H9 (cell line): ENCODE results near the gene PRX. TPM values are rescaled to one million over a fixed set of nuclear protein-coding genes. Genes with fewer than 3 reads are reported as not detected.

Experiments used
- DNase-seq: peaks from one replicate; pipeline ENCODE4 v3.0.0-alpha.2; 2017
- H2AFZ ChIP-seq: one replicate; pipeline ENCODE4 v1.6.1; 2013; ENCODE audit warnings: mild to moderate bottlenecking, low read length, control low read depth, moderate library complexity
- H2AK5ac ChIP-seq: 2 replicates; pipeline ENCODE4 v1.6.1; 2013; ENCODE audit warnings: low read length, control low read depth, mixed read lengths; ENCODE audit not compliant: insufficient read length
- H2BK120ac ChIP-seq: one replicate; pipeline ENCODE4 v1.6.1; 2013; ENCODE audit warnings: low read depth, mild to moderate bottlenecking, low read length, control low read depth, inconsistent platforms; ENCODE audit not compliant: poor library complexity, severe bottlenecking
- H2BK12ac ChIP-seq: 2 replicates; pipeline ENCODE4 v1.6.1; 2013; ENCODE audit warnings: low read length, control low read depth, mixed read lengths, low read depth; ENCODE audit not compliant: insufficient read length
- H2BK15ac ChIP-seq: 2 replicates; pipeline ENCODE4 v1.6.1; 2013; ENCODE audit warnings: low read depth, low read length, control low read depth
- H2BK20ac ChIP-seq: one replicate; pipeline ENCODE4 v1.6.1; 2013; ENCODE audit warnings: low read depth, mild to moderate bottlenecking, low read length, control low read depth, inconsistent platforms; ENCODE audit not compliant: poor library complexity, severe bottlenecking
- H2BK5ac ChIP-seq: 2 replicates; pipeline ENCODE4 v1.6.1; 2013; ENCODE audit warnings: low read length, control low read depth, mixed read lengths; ENCODE audit not compliant: insufficient read length
- H3K14ac ChIP-seq: 2 replicates; pipeline ENCODE4 v1.6.1; 2013; ENCODE audit warnings: low read length, control low read depth; ENCODE audit not compliant: insufficient read depth
- H3K18ac ChIP-seq: 2 replicates; pipeline ENCODE4 v1.6.1; 2013; ENCODE audit warnings: low read depth, mild to moderate bottlenecking, mixed read lengths, low read length, control low read depth; ENCODE audit not compliant: insufficient read length
- H3K23ac ChIP-seq: 2 replicates; pipeline ENCODE4 v1.6.1; 2013; ENCODE audit warnings: low read length, control low read depth, mixed read lengths, low read depth; ENCODE audit not compliant: insufficient read length
- H3K23me2 ChIP-seq: 2 replicates; pipeline ENCODE4 v1.6.1; 2013; ENCODE audit warnings: low read depth, mild to moderate bottlenecking, mixed read lengths, low read length, control low read depth; ENCODE audit not compliant: insufficient read length, poor library complexity, severe bottlenecking
- H3K27ac ChIP-seq: 2 replicates; pipeline ENCODE4 v1.5.1; 2013; ENCODE audit warnings: low read length, control low read depth, mixed read lengths, low read depth; ENCODE audit not compliant: insufficient read length
- H3K27me3 ChIP-seq: 2 replicates; pipeline ENCODE4 v1.6.1; 2013; ENCODE audit warnings: low read length, control low read depth, inconsistent platforms; ENCODE audit not compliant: insufficient read depth
- H3K4ac ChIP-seq: 2 replicates; pipeline ENCODE4 v1.6.1; 2013; ENCODE audit warnings: low read depth, mild to moderate bottlenecking, control low read depth, inconsistent platforms, low read length, moderate library complexity
- H3K4me1 ChIP-seq: 2 replicates; pipeline ENCODE4 v1.6.1; 2013; ENCODE audit warnings: low read length, control low read depth, inconsistent platforms; ENCODE audit not compliant: insufficient read depth
- H3K4me2 ChIP-seq: 2 replicates; pipeline ENCODE4 v1.6.1; 2013; ENCODE audit warnings: low read length, control low read depth, mixed read lengths; ENCODE audit not compliant: insufficient read length, insufficient read depth
- H3K56ac ChIP-seq: 2 replicates; pipeline ENCODE4 v1.6.1; 2013; ENCODE audit warnings: low read depth, mild to moderate bottlenecking, mixed read lengths, low read length, control low read depth; ENCODE audit not compliant: insufficient read length
- H3K79me1 ChIP-seq: 2 replicates; pipeline ENCODE4 v1.6.1; 2013; ENCODE audit warnings: low read depth, mild to moderate bottlenecking, moderate library complexity, low read length, control low read depth, inconsistent platforms; ENCODE audit not compliant: insufficient read depth, poor library complexity, severe bottlenecking
- H3K79me2 ChIP-seq: 2 replicates; pipeline ENCODE4 v1.6.1; 2013; ENCODE audit warnings: low read length, control low read depth, inconsistent platforms; ENCODE audit not compliant: insufficient read depth
- H3K9ac ChIP-seq: 2 replicates; pipeline ENCODE4 v1.6.1; 2013; ENCODE audit warnings: low read length, control low read depth, mixed read lengths; ENCODE audit not compliant: insufficient read length; ENCODE audit errors: extremely low read depth
- H3K9me3 ChIP-seq: one replicate; pipeline ENCODE4 v1.6.1; 2013; ENCODE audit warnings: low read depth, low read length, inconsistent platforms; ENCODE audit not compliant: control insufficient read depth
- H3T11ph ChIP-seq: one replicate; pipeline ENCODE4 v1.6.1; 2013; ENCODE audit warnings: mild to moderate bottlenecking, low read length, control low read depth, inconsistent platforms
- H4K20me1 ChIP-seq: one replicate; pipeline ENCODE4 v1.6.1; 2013; ENCODE audit not compliant: control insufficient read depth, insufficient read length, insufficient read depth
- H4K5ac ChIP-seq: 2 replicates; pipeline ENCODE4 v1.6.1; 2013; ENCODE audit warnings: low read depth, mild to moderate bottlenecking, mixed read lengths, low read length, control low read depth; ENCODE audit not compliant: insufficient read length
- H4K8ac ChIP-seq: replicated peaks from 2 replicates; pipeline ENCODE4 v1.6.1; 2013; ENCODE audit warnings: low read length, control low read depth, mixed read lengths, low read depth; ENCODE audit not compliant: insufficient read length
- H4K91ac ChIP-seq: 2 replicates; pipeline ENCODE4 v1.6.1; 2013; ENCODE audit warnings: low read depth, mild to moderate bottlenecking, moderate library complexity, mixed read lengths, low read length, control low read depth; ENCODE audit not compliant: insufficient read length
- H3K27ac Mint-ChIP-seq, 3 experiments: 2 replicates in 2 of 3; 3 replicates in 1 of 3; pipeline ENCODE4 v1.8.0; 2020 to 2021; ENCODE audit warnings: mixed read lengths in 3 of 3, mild to moderate bottlenecking in 1 of 3, moderate library complexity in 1 of 3
- H3K27me3 Mint-ChIP-seq: 2 replicates; pipeline ENCODE4 v1.8.0; 2021; ENCODE audit warnings: low read depth, mild to moderate bottlenecking, moderate library complexity, mixed read lengths
- H3K36me3 Mint-ChIP-seq, 3 experiments: 2 replicates in 2 of 3; 3 replicates in 1 of 3; pipeline ENCODE4 v1.8.0; 2020 to 2021; ENCODE audit warnings: low read depth in 3 of 3, mixed read lengths in 3 of 3; ENCODE audit not compliant: insufficient read depth in 1 of 3
- H3K4me1 Mint-ChIP-seq, 2 experiments: 2 replicates each; pipeline ENCODE4 v1.8.0; 2020; ENCODE audit warnings: mixed read lengths in 2 of 2
- H3K4me3 Mint-ChIP-seq, 2 experiments: 2 replicates in 1 of 2; 3 replicates in 1 of 2; pipeline ENCODE4 v1.8.0; 2020 to 2021; ENCODE audit warnings: mild to moderate bottlenecking in 2 of 2, mixed read lengths in 2 of 2, moderate library complexity in 1 of 2
- H3K9me3 Mint-ChIP-seq, 2 experiments: 2 replicates in 1 of 2; 3 replicates in 1 of 2; pipeline ENCODE4 v1.8.0; 2020; ENCODE audit warnings: mild to moderate bottlenecking in 2 of 2, mixed read lengths in 2 of 2, moderate library complexity in 1 of 2
- CTCF ChIP-seq: fragments of 200-600 bp; sonication (generic); conservative IDR thresholded peaks from 3 replicates; pipeline ENCODE4 v1.8.0; 2021; ENCODE audit warnings: antibody characterized with exemption, mild to moderate bottlenecking
- WGBS: extraction: QIAGEN DNeasy Blood & Tissue Kit; methylation state at CpG from one replicate; pipeline ENCODE4 v1.1.7; 2013; ENCODE audit warnings: missing lambda C conversion rate, low lambda C conversion rate, mixed read lengths; ENCODE audit not compliant: insufficient read length; ENCODE audit errors: extremely low coverage; 5-methylcytosine and 5-hydroxymethylcytosine counted together
- total RNA-seq: library from RNA; stranded (reverse); gene quantifications from 2 replicates; pipeline ENCODE4 v1.2.1, GENCODE V29; 2021

PRX gene
- total RNA-seq, 1 experiment from 2014 or later: 4.0 TPM

GRCh38 chr19:40389404-40390083 is 23.6 kb downstream of the PRX start:
- H3K79me2 ChIP-seq: no peaks in the 10 kb centered on the region
- H3K9me3 ChIP-seq: no peaks in the 10 kb centered on the region
- no CpG with 5 or more reads among the region's 33 CpGs for WGBS
- no peak overlapping the region for H2AFZ ChIP-seq
- H2BK120ac ChIP-seq: no peak overlapping the region
- no peak overlapping the region for H4K8ac ChIP-seq
- no peak overlapping the region for H2BK5ac ChIP-seq
- no peak overlapping the region; the same call in 1 of the 2 replicates for H3K14ac ChIP-seq
- Mint-ChIP-seq H3K27ac (no peak overlapping the region), H3K9me3 (no peaks in the 10 kb centered on the region), H3K27me3 (peaks cover 10% of the 10 kb centered on the region; the same call in 1 of the 2 replicates), H3K4me3 (no peak overlapping the region), H3K4me1 (peaks cover 7 to 9% of the 10 kb centered on the region in 2 experiments), H3K36me3 (no peaks in the 10 kb centered on the region)
- H2BK20ac ChIP-seq: no peak overlapping the region
- DNase-seq: no peak
- H3K4me1 ChIP-seq: no peaks in the 10 kb centered on the region
- no peak overlapping the region for H3K4ac ChIP-seq
- no peak overlapping the region for H3K23ac ChIP-seq
- H3K27me3 ChIP-seq: no peaks in the 10 kb centered on the region
- no peak overlapping the region for H3K27ac ChIP-seq
- no peak overlapping the region for H4K91ac ChIP-seq
- no peak overlapping the region for H3T11ph ChIP-seq
- no peak overlapping the region for H3K9ac ChIP-seq
- H4K5ac ChIP-seq: no peak overlapping the region
- H3K23me2 ChIP-seq: no peaks in the 10 kb centered on the region
- no peak overlapping the region for H2AK5ac ChIP-seq
- no peak overlapping the region for H2BK12ac ChIP-seq
- H3K79me1 ChIP-seq: no peaks in the 10 kb centered on the region
- H3K18ac ChIP-seq: no peak overlapping the region
- H2BK15ac ChIP-seq: no peak overlapping the region
- H3K4me2 ChIP-seq: no peak overlapping the region
- H4K20me1 ChIP-seq: no peaks in the 10 kb centered on the region
- no peak for TF ChIP-seq CTCF
- H3K56ac ChIP-seq: no peak overlapping the region
